Measurements from ENCODE around the gene MARK1. TPM values are rescaled to one million over a fixed set of nuclear protein-coding genes. Genes with fewer than 3 reads are reported as not detected.

MARK1 gene
- polyA plus RNA-seq, 1 of the 3 experiments (the other 2 are of a cell fraction), result 3.1 TPM

DNA sequence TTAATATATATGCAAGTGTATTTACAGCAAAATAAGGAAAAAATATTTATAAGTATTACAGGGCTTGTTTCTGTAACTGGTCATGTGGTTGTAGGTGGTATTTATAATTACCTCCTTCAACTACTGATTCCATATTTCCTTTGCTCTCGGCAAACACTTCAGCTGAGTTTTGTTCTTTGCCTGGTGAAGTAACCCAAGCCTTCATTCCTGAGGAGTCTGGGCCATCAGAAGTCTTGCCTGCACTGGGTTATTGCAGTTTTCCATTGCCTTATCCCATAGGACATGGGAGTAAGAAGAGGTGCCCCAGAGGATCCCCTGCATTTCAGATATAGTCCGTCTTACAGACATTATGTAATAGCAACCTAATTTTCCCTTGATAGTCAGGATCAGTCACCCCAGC, 23.8 kb downstream of the MARK1 start:
- CTCF ChIA-PET, result interaction anchor here (0.6 to 1.8 kb wide), 2 partner anchors 18 to 697 kb away, joined by 3 to 6 read pairs; no protein-coding TSS in a partner anchor

More for the DNA sequence above, 23.8 kb downstream of the MARK1 start:
- Histone ChIP-seq H4K20me1 (ENCODE audit: insufficient read depth) (no peaks in the 10 kb centered on the region), H3K4me3 (ENCODE audit: low read depth in 2 of 2, low read length in 1 of 2) (no peak overlapping the region), H3K27me3 (ENCODE audit: insufficient read depth) (no peaks in the 10 kb centered on the region), H3K4me1 (ENCODE audit: control insufficient read depth in 1 of 2, insufficient read depth in 2 of 2, low read depth in 1 of 2, low read length in 1 of 2) (peaks cover 0 to 8% of the 10 kb centered on the region in 2 experiments; a peak in 1 of 4 replicates), H3K9ac (no peak overlapping the region), H3K9me2 (no peaks in the 10 kb centered on the region), H3K27ac (ENCODE audit: low read depth in 2 of 2, low read length in 1 of 2) (no peak overlapping the region), H2AFZ (ENCODE audit: low read depth) (no peak overlapping the region), H3K9me3 (no peaks in the 10 kb centered on the region), H3K36me3 (replicated peaks in 1 of 2; ENCODE audit: control insufficient read depth in 1 of 2, insufficient read depth in 2 of 2, low read length in 1 of 2) (no peaks in the 10 kb centered on the region), H3K79me2 (ENCODE audit: insufficient read depth) (no peaks in the 10 kb centered on the region), H3F3A (replicated peaks; ENCODE audit: insufficient read depth) (peaks cover 5% of the 10 kb centered on the region), H3K4me2 (no peak overlapping the region)
- no peak for DNase-seq
- TF ChIP-seq YY1 (IDR thresholded peaks at IDR 0.05; ENCODE audit: low read depth), result no peak
- no peak for TF ChIP-seq MEF2A (IDR thresholded peaks at IDR 0.05; ENCODE audit: borderline replicate concordance, low read depth)
- TF ChIP-seq, protein P1, sequence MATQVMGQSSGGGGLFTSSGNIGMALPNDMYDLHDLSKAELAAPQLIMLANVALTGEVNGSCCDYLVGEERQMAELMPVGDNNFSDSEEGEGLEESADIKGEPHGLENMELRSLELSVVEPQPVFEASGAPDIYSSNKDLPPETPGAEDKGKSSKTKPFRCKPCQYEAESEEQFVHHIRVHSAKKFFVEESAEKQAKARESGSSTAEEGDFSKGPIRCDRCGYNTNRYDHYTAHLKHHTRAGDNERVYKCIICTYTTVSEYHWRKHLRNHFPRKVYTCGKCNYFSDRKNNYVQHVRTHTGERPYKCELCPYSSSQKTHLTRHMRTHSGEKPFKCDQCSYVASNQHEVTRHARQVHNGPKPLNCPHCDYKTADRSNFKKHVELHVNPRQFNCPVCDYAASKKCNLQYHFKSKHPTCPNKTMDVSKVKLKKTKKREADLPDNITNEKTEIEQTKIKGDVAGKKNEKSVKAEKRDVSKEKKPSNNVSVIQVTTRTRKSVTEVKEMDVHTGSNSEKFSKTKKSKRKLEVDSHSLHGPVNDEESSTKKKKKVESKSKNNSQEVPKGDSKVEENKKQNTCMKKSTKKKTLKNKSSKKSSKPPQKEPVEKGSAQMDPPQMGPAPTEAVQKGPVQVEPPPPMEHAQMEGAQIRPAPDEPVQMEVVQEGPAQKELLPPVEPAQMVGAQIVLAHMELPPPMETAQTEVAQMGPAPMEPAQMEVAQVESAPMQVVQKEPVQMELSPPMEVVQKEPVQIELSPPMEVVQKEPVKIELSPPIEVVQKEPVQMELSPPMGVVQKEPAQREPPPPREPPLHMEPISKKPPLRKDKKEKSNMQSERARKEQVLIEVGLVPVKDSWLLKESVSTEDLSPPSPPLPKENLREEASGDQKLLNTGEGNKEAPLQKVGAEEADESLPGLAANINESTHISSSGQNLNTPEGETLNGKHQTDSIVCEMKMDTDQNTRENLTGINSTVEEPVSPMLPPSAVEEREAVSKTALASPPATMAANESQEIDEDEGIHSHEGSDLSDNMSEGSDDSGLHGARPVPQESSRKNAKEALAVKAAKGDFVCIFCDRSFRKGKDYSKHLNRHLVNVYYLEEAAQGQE (IDR thresholded peaks at IDR 0.05; ENCODE audit: low read depth, low read length), result no peak
- TF ChIP-seq FOXJ3 (CRISPR knock-in tag; IDR thresholded peaks at IDR 0.05), result no peak
- TF ChIP-seq, protein P2, sequence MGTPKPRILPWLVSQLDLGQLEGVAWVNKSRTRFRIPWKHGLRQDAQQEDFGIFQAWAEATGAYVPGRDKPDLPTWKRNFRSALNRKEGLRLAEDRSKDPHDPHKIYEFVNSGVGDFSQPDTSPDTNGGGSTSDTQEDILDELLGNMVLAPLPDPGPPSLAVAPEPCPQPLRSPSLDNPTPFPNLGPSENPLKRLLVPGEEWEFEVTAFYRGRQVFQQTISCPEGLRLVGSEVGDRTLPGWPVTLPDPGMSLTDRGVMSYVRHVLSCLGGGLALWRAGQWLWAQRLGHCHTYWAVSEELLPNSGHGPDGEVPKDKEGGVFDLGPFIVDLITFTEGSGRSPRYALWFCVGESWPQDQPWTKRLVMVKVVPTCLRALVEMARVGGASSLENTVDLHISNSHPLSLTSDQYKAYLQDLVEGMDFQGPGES (IDR thresholded peaks at IDR 0.05; ENCODE audit: low read depth, low read length), result no peak
- no peak for TF ChIP-seq CHD2 (IDR thresholded peaks at IDR 0.05; ENCODE audit: low read length, partially characterized antibody)
- TF ChIP-seq, protein P3, sequence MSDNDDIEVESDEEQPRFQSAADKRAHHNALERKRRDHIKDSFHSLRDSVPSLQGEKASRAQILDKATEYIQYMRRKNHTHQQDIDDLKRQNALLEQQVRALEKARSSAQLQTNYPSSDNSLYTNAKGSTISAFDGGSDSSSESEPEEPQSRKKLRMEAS (IDR thresholded peaks at IDR 0.05; ENCODE audit: low read depth), result no peak
- no peak for TF ChIP-seq SMC3 (IDR thresholded peaks at IDR 0.05; ENCODE audit: low read depth, low read length)
- TF ChIP-seq RFX5 (IDR thresholded peaks at IDR 0.05; ENCODE audit: low read length), result no peak
- no peak for TF ChIP-seq USF2 (IDR thresholded peaks at IDR 0.05; ENCODE audit: borderline replicate concordance, low read depth, low read length)
- no peak for TF ChIP-seq CTCF (IDR thresholded peaks at IDR 0.05)
- no peak for TF ChIP-seq GABPA (IDR thresholded peaks at IDR 0.05; ENCODE audit: low read depth)
- no peak for TF ChIP-seq RXRA (IDR thresholded peaks at IDR 0.05; ENCODE audit: borderline replicate concordance, low read depth)
- no peak for TF ChIP-seq EP300 (IDR thresholded peaks at IDR 0.05; ENCODE audit: borderline replicate concordance in 1 of 2, low read depth in 1 of 2, low read length in 1 of 2)
- TF ChIP-seq GATA2 (CRISPR knock-in tag; IDR thresholded peaks at IDR 0.05), result no peak
- TF ChIP-seq ELF1 (IDR thresholded peaks at IDR 0.05), result no peak
- no peak for TF ChIP-seq JUND (IDR thresholded peaks at IDR 0.05)
- no peak for TF ChIP-seq RCOR1 (IDR thresholded peaks at IDR 0.05; ENCODE audit: low read length)
- POLR2A ChIA-PET, result no interaction called here
- 74% methylated on average over 2 of the region's 2 CpGs for WGBS (ENCODE audit: low lambda C conversion rate)

All from SK-N-SH (cell line).